ENCODE measurements around the gene ACTL7B.

DNA sequence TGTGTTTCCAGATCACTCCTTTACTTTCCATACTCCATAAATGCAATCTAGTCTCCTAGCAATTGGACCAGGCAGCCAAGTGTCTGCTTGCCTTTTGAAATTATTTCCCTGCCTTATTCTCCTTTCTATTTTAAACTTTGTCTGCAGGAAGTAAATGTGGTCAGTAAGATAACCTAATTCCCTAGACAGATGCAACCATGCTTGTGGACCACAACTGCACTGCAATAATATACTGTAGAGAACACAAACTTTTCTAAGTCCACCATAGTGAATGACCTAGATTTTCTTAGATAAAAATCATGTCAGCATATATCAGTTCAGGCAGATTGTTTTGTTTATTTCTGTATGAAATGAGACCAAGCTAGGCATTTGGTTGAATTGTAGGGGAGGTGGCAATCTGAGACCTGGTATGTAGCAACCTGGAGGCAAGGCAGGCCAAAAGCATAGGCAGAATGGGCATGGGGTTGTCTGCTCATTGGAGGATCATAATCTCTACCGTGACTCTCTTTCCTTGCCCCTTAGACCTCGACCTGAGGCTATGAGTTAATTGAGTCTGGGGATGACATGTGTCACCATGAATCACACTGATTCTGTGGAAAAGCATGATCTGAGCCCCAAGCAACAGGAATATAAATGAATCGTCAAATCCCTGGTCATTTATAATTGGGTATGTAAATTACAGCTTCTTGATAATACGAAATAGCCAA lies 20.7 kb downstream of the ACTL7B start:
- TF ChIP-seq, protein P1, sequence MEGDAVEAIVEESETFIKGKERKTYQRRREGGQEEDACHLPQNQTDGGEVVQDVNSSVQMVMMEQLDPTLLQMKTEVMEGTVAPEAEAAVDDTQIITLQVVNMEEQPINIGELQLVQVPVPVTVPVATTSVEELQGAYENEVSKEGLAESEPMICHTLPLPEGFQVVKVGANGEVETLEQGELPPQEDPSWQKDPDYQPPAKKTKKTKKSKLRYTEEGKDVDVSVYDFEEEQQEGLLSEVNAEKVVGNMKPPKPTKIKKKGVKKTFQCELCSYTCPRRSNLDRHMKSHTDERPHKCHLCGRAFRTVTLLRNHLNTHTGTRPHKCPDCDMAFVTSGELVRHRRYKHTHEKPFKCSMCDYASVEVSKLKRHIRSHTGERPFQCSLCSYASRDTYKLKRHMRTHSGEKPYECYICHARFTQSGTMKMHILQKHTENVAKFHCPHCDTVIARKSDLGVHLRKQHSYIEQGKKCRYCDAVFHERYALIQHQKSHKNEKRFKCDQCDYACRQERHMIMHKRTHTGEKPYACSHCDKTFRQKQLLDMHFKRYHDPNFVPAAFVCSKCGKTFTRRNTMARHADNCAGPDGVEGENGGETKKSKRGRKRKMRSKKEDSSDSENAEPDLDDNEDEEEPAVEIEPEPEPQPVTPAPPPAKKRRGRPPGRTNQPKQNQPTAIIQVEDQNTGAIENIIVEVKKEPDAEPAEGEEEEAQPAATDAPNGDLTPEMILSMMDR (conservative IDR thresholded peaks at IDR 0.05 in 1 of 2, IDR thresholded peaks at IDR 0.05 in 1 of 2; ENCODE audit: low read depth in 1 of 2, low read length in 2 of 2) = no peak
- no peak for TF ChIP-seq EZH2 (IDR thresholded peaks at IDR 0.05; ENCODE audit: low read length, missing control alignments)
